ENCODE data around the gene RNF111.

GRCh38 chr15:59115047-59115446 is 127.6 kb downstream of the RNF111 start:
- TF ChIP-seq CTCF (IDR thresholded peaks at IDR 0.05) = no peak
- no peak for TF ChIP-seq POLR2AphosphoS5 (IDR thresholded peaks at IDR 0.05)
- TF ChIP-seq POLR2A (IDR thresholded peaks at IDR 0.05) = no peak

All from prostate gland (tissue), 2 donors.